Lower leg skin (tissue), 4 donors: ENCODE measurements around the gene AJAP1. TPM values are rescaled to one million over a fixed set of nuclear protein-coding genes. Genes with fewer than 3 reads are reported as not detected.

ENCODE experiments used
- DNase-seq, 2 donors: peaks; one replicate each; pipeline ENCODE4 v3.0.0-alpha.2; 2019; ENCODE audit warnings: low spot score in 2 of 2
- H3K4me3 ChIP-seq: fragments of 200-600 bp; sonication (generic); 2 replicates; pipeline ENCODE4 v1.5.1; 2017; ENCODE audit warnings: mild to moderate bottlenecking, low read depth; ENCODE audit not compliant: poor library complexity, severe bottlenecking
- POLR2A ChIP-seq, 2 donors: fragments of 450-650 bp; IDR thresholded peaks; one replicate each; pipeline ENCODE4 v1.6.1; 2016 to 2017; ENCODE audit warnings: antibody characterized with exemption in 2 of 2, mild to moderate bottlenecking in 1 of 2, moderate library complexity in 1 of 2
- WGBS, 2 donors: methylation state at CpG; one replicate each; pipeline ENCODE4 v1.1.5; 2018; 5-methylcytosine and 5-hydroxymethylcytosine counted together
- intact Hi-C: fragments of 100-400 bp; cut with DNase I; formaldehyde crosslinking; loops from one replicate; pipeline ENCODE4 v1.15.0; 2023; ENCODE audit warnings: low total_unique reads
- total RNA-seq, 4 donors: library from RNA; depleted of rRNA; stranded (reverse); fragments of >200 nt; gene quantifications; one replicate each; pipeline ENCODE4 v1.1.0, GENCODE V29; 2016
- TF ChIP-seq, protein P1 (sequence below), 3 donors: fragments of 450-650 bp; IDR thresholded peaks; one replicate each; pipeline ENCODE4 v1.5.1; 2016; ENCODE audit warnings: antibody characterized with exemption in 3 of 3, mild to moderate bottlenecking in 3 of 3, moderate library complexity in 2 of 3

The AJAP1 gene
- total RNA-seq, 4 donors from 2014 or later = 0.69 to 1.7 (median 1.3) TPM

DNA sequence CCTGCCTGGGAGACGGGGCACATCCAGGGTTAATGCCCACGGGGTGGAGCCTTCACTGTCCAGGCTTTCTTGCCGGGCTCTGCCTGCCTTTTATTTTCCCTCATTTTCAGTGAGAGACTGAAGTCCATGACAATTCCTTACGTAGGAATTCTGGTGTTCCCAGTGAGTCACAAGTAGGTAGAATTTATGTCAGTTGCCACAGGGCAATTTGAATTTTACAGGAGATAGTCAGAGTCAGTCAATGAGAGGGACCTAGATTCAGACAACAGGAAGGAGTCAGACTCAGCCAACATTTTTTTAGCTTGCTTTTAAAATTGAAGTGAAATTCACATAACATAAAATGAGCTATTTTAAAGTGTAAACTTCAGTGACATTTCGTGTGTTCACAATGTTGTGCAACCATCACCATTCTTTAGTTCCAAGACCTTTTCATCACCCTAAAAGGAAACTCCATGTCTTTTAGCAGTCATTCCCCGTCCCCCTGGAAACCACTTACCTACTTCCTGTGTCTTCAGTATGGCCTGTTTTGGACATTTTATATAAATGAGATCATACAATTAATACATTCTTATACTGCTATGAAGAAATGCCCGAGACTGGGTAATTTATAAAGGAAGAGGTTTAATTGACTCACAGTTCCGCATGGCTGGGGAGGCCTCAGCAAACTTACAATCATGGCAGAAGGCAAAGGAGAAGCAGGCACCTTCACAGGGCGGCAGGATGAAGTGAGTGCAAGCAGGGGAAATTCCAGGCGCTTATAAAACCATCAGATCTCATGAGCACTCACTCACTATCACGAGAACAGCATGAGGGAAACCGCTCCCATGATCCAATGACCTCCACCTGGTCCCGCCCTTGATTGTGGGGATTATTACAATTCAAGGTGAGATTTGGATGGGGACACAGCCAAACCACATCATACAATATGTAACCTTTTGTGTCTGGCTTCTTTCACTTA lies 14.6 kb downstream of the AJAP1 start:
- no peak for TF ChIP-seq POLR2A (IDR thresholded peaks at IDR 0.05)
- TF ChIP-seq, protein P1, sequence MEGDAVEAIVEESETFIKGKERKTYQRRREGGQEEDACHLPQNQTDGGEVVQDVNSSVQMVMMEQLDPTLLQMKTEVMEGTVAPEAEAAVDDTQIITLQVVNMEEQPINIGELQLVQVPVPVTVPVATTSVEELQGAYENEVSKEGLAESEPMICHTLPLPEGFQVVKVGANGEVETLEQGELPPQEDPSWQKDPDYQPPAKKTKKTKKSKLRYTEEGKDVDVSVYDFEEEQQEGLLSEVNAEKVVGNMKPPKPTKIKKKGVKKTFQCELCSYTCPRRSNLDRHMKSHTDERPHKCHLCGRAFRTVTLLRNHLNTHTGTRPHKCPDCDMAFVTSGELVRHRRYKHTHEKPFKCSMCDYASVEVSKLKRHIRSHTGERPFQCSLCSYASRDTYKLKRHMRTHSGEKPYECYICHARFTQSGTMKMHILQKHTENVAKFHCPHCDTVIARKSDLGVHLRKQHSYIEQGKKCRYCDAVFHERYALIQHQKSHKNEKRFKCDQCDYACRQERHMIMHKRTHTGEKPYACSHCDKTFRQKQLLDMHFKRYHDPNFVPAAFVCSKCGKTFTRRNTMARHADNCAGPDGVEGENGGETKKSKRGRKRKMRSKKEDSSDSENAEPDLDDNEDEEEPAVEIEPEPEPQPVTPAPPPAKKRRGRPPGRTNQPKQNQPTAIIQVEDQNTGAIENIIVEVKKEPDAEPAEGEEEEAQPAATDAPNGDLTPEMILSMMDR (IDR thresholded peaks at IDR 0.05) = no peak
- intact Hi-C loops = no loop called here
- no peak overlapping the region for H3K4me3 ChIP-seq
- no peak for DNase-seq
- 61 to 74% methylated on average over 13 of the region's 13 CpGs for WGBS, 2 donors

DNA sequence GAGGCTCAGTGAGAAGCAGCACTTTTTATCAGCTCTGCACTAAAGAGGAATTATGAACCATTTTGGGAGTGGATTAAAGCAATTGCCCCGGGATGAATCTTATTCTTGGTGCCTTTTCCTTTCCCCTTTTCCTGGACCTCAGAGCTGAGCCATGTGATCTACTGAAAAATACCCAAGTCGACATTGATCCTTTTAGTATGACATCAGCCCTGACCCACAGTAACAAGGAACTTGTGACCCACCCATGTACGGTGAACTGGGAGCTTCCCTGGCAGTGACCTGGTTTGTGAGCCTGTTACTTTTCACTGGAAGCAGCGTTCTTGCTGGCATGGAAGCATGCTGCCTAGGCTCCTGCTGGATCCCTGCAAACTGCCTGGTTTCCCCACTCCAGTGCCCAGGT lies 15.9 kb downstream of the AJAP1 start:
- WGBS, 2 donors = 55 to 57% methylated on average over 4 of the region's 4 CpGs
- H3K4me3 ChIP-seq = no peak overlapping the region
- no peak for DNase-seq
- TF ChIP-seq, protein P1 (IDR thresholded peaks at IDR 0.05) = no peak
- TF ChIP-seq POLR2A (IDR thresholded peaks at IDR 0.05) = no peak
- intact Hi-C loops = no loop called here

DNA sequence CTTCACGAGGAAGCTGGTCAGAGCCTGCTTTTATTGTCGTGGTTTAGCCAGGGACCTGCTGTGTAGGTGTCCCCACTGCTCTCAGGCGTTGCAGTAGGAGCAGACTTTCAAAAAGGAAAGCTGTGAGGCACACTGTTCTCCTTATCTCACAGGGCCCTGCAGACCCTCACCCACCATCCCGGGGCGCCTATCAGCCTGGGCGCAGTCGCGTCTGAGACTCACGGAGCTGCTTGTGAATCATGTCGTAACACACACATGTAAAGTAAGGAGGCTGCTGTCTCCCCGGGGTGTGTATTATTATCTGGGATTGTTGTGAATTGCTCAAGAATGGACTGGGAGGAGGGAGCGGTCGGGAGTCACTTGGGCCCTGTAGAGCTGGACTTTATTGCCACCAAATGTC lies 17.4 kb downstream of the AJAP1 start:
- no peak for TF ChIP-seq POLR2A (IDR thresholded peaks at IDR 0.05)
- TF ChIP-seq, protein P1 (IDR thresholded peaks at IDR 0.05) = no peak
- WGBS, 2 donors = 86 to 87% methylated on average over 13 of the region's 13 CpGs
- DNase-seq = no peak
- intact Hi-C loops = no loop called here
- no peak overlapping the region for H3K4me3 ChIP-seq

DNA sequence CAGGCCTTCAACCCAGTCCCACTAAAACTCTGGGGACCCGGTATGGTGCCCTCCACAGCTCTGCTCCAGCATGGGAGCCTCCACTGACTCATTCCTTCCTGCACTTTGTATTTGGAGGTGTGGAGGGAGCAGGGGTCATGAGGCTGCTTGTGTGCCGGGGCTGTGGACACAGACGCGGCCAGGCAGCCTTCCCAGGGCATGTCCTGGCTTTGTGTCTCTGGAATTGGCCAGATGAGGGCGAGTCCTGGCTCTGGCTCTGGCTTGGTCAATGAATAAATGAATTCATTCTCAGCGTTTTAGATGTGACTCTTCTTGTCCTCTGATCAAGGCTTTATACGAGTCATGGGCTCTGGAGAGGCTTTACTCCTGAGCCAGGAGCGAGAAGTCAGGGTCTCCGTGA lies 19.1 kb downstream of the AJAP1 start:
- DNase-seq = no peak
- H3K4me3 ChIP-seq = no peak overlapping the region
- intact Hi-C loops = no loop called here
- TF ChIP-seq, protein P1 (IDR thresholded peaks at IDR 0.05) = no peak
- no peak for TF ChIP-seq POLR2A (IDR thresholded peaks at IDR 0.05)
- 77 to 85% methylated on average over 9 of the region's 9 CpGs for WGBS, 2 donors

DNA sequence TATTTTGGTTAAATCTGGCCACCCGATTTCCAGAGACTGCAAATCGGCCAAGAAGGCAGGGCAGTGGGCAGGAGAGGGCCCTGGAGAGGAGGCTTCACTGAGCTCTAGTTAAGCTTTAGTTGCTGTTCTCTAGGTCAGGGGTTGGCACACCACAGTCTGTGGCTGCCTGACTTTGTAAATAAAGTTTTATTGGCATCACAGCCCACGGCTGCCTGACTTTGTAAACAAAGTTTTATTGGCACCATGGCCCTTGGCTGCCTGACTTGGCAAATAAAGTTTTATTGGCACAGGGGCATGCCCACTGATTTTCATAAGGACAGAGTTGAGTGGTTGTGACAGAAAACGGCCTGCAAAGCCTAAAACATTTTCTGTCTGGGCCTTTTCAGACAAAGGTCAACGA lies 19.7 kb downstream of the AJAP1 start:
- 82 to 84% methylated on average over 5 of the region's 5 CpGs for WGBS, 2 donors
- no peak for DNase-seq
- H3K4me3 ChIP-seq = no peak overlapping the region
- TF ChIP-seq, protein P1 (IDR thresholded peaks at IDR 0.05) = no peak
- no peak for TF ChIP-seq POLR2A (IDR thresholded peaks at IDR 0.05)
- intact Hi-C loops = no loop called here
